Activated CD8-positive, alpha-beta memory T cell treated with anti-CD3 and anti-CD28 coated beads, Interleukin-2, amount 50 U/mL, for 4 hours (primary cell): ENCODE data around the gene MCU.

Experiments
- DNase-seq: peaks from one replicate; pipeline ENCODE4 v3.0.0-alpha.2; 2020

Gene MCU

DNA sequence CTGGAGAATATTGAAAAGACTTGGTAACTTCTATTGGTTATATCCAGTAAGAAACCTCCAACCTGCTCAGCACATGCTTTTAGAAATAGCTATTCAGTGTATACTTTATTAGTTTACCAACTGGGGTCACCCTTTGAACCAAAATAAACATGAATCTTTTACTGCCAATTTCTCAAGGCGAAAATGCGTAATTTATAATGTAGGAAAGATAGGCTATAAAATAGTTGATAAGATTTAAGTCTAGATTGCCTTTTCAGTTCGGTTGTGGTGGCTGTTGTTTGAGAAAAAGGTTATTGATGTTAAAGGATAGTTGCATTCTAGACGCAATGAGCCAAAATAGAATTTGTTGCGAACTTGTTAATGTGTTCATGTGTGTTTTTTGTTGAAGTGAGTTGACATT lies 119.0 kb downstream of the MCU start:
- no peak for DNase-seq

DNA sequence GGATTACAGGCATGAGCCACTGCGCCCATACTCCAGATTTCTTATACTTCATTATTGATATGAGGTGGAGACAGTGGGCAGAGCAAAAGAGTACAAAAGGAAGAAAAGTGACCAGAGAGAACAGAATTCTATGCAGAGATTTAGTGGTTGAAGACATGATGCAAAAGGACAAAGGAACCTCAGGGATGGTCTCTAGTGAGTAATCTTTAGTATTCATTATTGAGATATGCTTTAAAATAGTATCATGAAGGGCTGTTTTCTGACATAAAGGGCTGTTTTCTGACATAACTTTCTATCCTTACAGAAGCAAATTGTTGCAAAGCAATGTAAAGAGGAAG lies 120.4 kb downstream of the MCU start:
- DNase-seq = no peak

DNA sequence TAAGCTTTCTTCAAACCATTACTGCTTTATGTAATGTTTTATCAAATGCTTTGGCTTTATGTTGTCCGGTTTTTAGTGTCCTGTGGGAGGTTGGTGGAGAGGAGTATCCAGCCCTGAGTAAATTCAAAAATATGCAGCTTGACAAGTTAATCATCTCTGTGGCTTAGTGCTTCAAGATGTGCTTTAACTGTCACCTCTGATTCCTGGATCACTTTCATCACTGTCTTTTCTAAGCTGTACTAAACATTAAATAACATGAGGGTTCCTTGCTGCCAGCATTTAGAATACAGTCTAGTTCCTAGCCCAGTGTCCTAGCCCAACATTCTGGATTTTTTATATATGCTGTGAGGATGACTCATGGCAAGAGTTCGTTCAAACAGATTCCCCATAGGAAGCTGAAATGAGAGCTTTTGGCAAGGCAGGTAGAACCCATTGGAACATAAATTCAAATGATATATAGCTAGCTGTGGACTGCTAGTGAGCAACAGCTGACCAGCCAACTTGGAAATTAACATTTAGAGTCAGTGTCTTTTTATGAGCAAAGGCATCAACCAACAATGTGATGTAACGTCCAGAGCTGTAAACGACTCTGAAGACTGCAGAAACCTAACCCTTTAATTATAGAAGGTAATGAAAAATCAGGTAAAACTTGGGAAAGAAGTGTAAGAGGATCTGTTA lies 120.9 kb downstream of the MCU start:
- no peak for DNase-seq

DNA sequence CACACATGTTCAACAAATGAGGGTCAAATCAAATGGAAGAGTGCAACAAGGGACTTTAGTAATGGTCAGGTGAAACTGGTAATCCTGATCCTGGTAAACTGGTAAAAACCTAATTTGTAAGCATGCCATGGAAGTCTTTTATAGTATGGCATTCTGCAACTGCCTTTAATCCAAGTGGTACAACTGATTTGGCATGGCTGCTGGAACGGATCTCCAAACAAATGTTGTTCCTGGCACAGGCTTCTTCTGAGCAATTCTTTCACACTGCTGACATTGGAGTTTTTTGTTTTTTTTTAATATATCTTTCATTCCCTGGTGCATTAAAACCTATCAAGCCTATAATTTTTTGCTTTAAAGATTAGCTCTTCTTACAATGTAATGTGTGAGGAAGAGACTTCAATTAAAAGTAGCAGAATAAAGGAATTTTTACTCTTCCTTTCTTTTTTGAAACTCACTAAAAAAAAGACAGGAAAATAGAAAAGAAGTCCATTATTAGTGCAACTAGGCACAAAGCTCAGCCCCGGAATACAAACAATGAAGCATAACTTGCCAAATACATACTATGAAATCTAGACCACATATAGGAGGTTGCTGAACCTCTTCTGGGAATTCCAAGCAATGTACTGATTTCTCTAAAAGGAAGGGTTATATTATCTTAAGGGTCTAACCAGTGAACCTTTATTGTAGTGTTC lies 122.3 kb downstream of the MCU start:
- no peak for DNase-seq

DNA sequence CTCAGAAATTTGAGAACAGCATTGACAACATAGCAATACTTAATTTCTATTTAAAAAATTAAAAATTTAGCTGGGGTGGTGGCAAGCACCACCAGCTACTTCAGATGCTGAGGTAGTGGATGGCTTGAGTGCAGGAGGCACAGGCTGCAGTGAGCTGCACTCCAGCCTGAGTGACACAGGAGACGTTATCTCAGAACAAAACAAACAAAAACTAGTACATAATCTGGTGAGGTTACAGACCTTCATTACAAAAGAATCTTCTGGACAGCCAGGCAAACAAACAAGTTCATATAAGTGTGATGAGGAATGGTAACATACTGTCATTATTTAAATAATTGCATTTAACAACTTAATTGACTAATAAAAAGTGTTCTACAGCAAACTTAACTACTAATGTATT lies 124.6 kb downstream of the MCU start:
- DNase-seq = no peak

DNA sequence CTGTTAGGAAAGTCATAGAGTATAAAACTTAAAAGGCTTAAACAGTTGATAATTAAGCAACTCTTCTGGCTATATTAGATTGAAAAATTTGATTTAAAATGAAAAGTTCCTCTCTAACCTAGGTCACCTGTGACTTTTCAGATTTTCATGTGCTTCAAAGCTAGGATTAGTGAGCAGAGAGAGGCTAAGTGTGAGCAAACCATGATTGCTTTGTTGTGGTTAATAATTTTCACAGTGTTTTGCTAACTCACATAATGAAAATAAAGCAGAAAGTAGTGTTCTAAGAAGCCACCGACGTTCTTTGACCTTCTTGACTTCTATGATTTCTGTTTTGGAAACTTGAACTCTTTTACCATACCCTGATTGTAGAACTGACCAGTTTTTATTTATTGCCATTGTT lies 126.1 kb downstream of the MCU start:
- DNase-seq = no peak

DNA sequence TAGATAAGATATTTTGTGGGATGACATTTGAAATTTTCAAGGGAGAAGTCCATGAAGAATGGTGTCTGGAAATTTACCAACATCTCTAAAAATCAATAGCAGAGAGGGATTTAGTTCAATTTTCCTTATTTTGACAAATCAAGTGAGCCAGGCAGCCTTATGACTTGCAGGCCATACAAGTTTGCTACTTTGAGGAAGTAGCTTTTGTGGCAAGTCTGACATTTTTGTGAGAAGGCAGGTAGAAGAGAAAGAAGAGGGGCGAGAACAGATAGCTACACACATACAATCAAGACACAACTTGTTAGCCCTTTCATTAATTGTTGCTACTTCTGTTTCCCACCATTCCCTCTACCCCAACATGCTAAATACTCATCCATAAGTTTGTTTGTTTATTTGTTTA lies 127.1 kb downstream of the MCU start:
- DNase-seq = no peak

DNA sequence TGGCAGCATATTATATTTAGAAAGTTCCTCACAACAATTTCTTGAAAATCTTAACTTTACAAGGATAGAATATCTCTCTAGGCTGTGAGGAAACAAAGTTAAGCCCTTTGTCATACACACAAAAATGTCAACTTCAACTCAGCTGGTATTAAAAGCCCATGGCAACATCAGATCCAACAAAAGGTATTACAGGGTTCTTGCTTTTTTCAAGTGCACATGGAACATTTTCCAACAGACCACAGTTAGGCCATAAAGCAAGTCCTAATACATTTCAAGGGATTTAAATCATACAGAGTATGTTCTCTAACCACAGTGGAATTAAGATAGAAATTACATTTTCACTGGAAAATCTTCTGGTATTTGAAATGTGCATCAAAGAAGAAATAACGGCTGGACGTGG lies 129.7 kb downstream of the MCU start:
- DNase-seq = no peak

DNA sequence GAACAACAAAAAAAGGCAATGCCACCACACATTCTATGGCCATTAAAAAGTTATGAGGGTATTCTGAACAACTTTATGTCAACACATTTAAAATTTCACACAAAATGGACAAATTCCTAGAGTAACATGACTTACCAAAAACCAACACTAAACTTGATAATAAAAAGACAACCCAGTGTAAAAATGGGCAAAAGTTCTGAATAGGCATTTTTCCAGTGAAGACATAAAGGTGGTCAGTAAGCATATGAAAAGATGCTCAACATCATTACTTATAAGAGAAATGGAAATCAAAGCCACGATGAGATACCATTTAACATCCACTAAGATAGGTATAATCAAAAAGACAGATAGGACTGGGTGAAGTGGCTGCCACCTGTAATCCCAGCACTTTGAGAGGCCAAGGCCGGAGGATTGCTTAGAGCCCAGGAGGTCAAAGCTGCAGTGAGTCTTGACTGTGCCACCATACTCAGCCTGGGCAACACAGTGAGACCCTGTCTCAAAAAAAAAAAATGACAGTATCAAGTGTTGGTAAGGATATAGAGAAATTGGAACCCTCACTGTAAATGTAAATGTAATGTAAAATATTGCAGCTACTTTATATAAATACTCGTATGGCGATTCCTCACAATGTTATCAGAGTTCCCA lies 130.5 kb downstream of the MCU start:
- DNase-seq = no peak

DNA sequence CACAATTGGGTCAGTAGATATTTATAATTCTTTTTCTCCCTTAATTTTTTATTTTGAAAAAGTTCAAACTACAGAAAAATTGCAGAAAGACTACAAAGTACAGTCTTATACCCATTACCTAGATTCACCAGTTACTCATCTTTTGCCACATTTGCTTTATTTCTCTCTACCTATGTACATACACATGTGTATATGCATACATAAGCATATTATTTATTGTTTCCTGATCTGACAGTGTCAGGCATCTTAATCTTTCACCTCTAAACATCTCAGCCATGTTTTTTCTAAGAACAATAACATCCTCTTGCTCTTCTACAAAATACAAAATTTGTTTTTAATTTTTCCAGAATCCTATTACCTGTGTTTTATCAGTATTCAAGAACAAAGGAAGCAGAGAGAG lies 133.2 kb downstream of the MCU start:
- DNase-seq = no peak

DNA sequence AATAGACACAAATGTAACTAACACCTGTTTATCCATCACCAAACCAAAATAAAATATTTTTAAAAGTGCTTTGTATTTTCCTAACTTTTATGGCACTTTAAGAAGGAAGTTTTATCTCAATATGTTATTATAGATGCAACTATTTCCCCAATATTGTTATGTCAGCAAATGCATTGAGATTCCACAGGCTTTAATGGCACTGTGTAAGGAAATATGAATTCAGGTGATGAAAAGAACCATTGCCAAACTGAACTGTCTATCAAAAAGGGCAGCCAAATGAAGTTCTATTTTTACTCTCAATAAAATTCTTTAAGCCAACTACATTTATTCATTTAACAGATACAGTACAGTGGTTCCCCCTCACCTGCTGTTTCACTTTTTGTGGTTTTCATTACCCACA lies 134.4 kb downstream of the MCU start:
- no peak for DNase-seq

DNA sequence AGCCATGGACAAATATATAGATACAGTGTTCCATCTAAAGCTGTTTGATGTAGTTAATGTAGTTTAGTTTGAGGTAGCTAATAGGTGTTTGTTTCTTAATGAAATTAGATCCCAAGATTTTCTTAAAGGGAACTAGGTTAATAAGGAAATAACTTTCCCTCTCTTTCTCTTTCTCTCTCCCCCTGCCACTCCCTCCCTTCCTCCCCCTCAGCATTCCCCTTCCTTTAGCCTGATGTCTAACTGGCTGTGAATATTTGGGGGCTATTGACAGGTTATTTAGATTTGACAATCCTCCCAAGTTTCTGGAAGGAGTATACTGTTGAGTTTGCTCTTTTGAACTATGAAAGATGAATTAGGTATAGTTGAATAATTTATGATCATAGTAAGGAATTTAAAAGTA lies 136.4 kb downstream of the MCU start:
- no peak for DNase-seq

DNA sequence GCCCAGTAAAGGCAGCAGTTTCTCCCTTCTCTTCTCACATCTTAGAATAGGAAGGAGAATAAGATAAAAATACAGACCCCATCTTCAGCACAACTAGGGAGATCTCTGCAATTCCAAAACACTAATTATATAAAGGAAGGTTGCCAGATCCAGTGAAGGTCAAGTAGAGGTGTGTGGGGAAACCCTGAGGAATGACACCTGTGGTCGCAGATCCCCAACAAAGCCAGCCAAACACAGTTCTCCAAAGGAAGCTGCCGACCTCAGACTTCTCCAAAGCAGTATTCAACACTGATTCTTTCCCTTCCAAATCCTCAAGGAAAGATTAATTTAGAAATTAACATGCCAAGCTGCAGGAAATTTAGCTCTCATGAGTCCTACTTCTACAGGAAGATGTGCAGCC lies 138.7 kb downstream of the MCU start:
- no peak for DNase-seq

DNA sequence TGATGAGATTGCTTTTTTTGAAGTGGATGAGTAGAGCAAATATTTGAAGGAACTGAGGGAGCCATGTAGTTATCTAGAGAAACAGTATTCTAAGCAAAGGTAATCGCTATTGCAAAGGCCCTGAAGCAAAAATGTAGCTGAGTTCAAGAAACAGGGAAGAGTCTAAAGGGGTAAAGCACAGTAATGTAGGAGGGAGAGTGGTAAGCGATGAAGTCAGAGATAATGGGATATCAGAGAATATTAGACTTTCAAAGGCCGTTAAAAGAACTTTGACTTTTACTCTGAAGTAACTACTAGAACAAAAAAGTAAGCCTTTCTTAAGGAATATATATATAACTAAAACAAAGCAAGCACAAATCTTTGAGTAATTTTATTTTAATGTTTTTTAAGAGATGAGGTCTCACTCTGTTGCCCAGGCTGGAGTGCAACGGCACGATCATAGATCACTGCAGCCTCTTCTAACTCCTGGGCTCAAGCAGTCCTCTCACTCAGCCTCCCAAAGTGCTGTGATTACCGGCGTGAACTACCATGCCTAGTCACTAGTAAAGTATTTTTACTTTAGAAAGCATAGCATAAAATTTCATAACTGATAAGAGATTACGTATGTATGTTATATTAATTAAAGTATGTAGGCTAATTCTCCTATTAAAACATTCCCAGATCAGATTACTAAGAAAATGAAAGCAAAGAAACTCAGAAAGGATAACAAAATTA lies 139.9 kb downstream of the MCU start:
- DNase-seq = no peak

DNA sequence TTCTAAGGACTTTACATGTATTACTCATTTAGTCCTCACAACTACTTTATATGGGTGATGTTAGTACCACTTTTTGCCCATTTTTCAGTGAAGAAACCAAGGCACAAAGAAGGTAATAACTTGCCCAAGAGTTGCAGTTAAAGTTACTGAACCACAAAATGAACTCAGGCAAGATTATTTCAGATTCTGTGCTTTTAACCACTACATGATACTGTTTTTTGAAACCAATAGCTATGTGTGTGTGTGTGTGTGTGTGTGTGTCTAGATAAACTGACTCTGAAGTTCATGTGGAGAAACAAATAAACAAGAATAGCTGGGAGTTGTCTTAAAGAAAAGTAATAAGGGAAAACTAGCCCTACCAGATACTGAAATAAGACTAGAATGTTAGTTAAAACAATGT lies 140.8 kb downstream of the MCU start:
- DNase-seq = no peak

DNA sequence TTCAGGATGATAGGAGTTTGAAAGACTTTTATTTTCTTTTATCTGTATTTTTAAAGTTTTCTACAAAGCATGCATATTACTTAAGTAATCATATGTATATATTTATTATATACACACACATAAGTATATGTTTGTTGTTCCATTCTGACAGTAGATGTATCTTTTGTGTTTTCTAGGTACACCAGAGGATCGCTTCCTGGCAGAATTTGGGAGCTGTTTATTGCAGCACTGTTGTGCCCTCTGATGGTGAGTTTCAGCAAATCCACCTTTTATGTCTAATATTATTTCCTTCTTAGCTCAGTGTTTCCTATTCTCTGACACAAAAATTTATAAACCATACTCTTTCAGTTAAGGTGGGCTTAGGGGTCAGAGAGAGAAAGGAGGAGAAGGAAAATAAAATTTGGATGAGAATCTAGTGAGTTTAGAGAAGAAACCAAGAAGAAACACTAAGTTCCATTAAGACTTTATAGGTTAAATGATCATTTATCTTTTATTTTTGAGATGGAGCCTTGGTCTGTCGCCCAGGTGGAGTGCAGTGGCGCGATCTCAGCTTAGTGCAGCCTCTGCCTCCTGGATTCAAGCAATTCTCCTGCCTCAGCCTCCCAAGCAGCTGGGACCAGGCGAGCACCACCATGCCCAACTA lies 142.4 kb downstream of the MCU start:
- peak; percentile 25 for DNase-seq

DNA sequence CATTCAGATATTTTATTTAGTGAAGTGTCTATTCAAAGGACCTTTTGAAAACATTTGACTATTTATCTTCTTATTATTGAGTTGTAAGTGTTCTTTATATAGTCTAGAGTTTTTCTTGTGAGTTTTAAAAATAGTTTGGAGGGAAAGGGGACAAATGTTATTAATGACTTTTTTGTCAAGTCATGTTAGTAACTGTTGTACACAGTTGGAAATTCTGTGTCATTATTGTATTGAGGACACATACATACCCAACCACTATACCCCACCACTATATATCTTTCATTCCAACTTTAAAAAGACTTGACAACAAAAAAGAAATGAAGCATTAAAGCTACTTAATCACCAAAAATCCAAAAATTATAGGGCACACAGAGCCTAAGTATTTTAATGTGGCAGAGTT lies 148.4 kb downstream of the MCU start:
- DNase-seq = no peak

DNA sequence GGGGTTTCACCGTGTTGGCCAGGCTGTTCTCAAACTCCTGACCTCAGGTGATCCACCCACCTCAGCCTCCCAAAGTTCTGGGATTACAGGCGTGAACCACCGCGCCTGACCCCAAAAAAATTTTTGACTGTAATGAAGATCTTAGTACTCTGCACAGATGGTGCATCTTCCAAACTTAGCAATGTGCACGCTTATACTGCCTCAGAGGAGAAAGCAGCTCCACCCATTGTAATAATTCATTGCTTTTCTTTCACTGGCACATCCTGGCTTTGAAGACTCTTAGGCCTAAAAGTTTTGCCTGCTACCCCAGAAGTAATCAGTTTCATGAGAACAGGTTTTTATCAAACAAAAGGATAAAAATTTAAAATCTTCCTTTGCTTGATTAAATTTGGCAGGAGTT lies 149.5 kb downstream of the MCU start:
- DNase-seq = no peak

DNA sequence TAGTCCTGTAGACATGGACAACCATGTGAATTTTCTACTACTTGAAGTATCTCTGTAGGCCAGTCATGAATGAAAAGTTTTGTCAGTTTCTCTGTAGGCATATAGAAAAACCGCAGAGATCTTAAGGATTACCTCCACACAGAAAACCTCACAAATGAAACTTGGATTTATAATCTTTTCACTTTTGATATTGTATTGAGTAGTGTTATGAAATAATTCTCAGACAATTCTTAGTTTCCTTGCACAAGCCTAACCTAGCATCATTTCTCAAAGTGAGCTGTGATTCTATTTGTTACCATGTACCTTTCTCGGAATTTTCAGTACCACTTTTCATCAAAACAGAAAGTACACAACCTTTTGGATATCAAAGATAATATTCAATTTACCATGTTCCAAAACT lies 150.2 kb downstream of the MCU start:
- DNase-seq = no peak

DNA sequence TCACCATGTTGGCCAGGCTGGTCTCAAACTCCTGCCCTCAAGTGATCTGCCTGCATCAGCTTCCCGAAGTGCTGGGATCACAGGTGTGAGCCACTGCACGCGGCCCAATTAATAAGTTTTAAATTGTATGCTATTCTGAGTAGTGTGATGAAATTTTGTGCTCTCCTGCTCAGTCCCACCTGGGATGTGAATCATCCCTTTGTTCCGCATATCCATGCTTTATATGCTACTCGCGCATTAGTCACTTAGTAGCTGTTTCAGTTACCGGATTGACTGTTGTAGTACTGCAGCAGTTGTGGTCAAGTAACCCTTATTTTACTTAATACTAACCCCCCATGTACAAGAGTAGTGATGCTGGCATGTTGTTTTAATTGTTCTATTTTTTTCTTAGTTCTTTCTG lies 154.3 kb downstream of the MCU start:
- DNase-seq = no peak

DNA sequence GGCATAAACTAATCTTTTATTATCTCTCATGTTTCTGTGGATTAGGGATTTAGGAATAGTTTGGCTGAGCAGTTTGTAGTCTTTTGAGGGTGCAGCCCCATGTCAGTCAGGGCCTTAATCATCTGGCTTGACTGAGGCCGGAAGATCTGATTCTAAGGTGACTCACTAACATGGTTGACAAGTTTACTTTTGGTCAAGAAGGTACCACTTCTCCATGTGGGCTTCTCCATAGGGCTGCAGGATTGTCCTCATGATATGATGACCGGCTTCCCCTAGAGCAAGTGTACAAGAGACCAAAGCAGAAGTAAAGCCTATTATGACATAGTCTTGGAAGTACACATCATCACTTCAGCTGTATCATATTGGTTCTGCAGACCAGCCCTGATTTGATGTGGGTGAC lies 155.7 kb downstream of the MCU start:
- DNase-seq = no peak

DNA sequence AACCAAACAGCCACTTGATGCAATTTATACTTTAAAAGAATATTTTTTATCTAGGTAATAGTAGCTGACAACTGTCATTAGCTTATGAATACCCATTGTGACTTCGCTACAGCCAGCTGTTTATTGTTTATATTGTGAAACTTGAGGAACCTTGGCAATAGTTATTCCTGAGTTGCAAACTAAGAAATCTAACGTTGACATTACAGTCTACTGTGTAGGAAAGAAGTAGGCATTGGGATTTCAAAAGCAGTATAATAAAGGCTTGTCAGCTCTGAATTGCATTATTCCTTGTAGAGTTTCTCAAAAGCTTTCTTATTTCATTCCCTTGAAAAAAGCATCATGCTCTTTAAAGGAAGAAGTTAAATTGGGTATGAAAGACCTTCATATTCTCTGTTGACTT lies 158.9 kb downstream of the MCU start:
- no peak for DNase-seq

DNA sequence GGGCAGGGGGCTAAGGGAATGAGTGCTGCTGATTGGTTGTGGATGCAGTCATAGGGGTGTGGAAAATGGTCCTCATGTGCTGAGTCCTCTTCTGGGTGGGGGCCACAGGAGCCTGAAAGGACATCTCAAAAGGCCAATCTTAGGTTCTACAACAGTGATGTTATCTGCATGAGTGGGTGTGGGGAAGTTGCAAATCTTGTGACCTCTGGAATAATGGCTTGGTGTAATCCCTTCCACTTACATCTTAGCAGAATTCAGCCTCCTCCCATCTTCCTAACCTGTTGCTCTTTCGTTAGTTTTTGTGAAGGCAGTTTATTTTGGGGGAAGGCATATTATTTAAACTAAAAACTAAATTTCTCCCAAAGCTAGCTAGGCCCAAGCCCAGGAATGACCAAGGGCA lies 159.6 kb downstream of the MCU start:
- DNase-seq = no peak

DNA sequence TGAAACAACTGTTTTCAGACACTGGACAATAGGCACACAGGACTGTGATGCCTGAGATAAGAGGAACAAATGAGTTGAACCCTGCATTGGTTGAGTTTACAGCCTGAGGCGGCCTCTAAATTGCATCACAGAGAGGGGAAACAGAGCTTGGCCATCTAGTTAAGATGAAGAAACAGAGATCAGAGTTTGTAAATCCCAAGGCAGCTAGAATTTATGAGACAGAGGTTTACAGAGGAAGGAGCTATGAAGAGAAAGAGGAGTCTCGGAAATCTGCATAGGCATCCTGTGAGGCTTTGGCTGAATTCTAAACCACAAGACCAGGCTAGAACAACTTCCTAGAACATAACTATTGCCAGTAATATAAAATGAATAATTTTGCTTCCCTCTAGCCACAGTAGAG lies 160.6 kb downstream of the MCU start:
- no peak for DNase-seq
